Regular cardiac myocyte (primary cell): ENCODE measurements around the gene STRBP. TPM values are rescaled to one million over a fixed set of nuclear protein-coding genes. Genes with fewer than 3 reads are reported as not detected.

Source experiments
- total RNA-seq: library from RNA; depleted of rRNA; stranded (reverse); fragments of >200 nt; gene quantifications from 2 replicates; pipeline ENCODE4 v1.2.3, GENCODE V29; 2014

The STRBP gene
- 3.3 and 3.9 TPM in 2 replicates for total RNA-seq

DNA sequence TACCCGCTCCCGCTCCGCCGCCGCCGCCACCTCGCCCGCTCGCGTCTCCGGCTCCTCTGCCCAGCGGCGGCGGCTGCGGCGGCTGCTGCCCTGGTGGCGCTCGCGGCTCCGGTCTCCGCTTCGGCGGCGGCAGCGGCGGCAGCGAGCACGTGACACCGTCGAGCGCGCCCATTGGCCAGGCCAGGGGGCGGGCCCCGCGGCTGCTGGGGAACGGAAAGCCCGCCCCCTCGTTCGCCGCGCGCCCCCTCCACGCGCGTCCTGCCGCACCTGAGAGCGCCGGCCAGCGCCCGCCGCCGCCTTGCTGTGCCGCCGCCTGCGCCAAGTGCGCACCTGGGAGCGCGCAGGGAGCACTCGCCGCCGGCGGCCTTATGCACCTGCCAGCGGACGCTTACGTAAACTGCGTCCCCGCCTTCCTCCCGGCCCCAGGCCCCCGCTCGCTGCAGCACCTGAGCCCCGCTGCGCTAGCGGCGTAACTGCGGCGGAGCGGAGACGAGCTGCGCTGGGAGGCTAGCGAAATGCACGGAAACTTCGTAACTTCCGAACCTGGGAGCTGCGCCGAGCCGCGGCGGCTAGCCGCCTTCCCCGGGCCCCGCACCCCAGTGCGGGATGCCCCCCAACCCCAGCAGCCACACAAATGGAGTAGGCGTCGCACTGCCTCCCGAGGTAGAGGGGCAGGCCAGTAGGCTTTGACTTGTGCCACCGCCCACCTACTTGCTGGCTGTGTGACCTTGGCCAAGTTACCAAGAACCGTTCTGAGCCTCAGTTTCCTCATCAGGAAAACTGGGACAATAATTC is at the start of gene STRBP:
STRBP (minus strand) TSS at position 122 of the 795 bp plus-strand sequence. CDS start 84,452 bp downstream, outside the sequence.

Other genes starting within 250 kb of the STRBP start
- 0.38 and 1.1 TPM in 2 replicates for gene GPR21, start 234.9 kb downstream of the STRBP start, total RNA-seq
- under 0.01 TPM in 1 of 2 replicates, not detected in the other for gene CRB2, start 87.6 kb upstream of the STRBP start, total RNA-seq